Omental fat pad (tissue), 4 donors: ENCODE results near the gene TWSG1. TPM values are rescaled to one million over a fixed set of nuclear protein-coding genes. Genes with fewer than 3 reads are reported as not detected.

Source experiments
- total RNA-seq, 4 donors: library from RNA; depleted of rRNA; stranded (reverse); fragments of >200 nt; gene quantifications; one replicate each; pipeline ENCODE4 v1.1.0, GENCODE V29; 2016

Gene TWSG1
- total RNA-seq, 4 donors from 2014 or later, result 21.0 to 30.4 (median 27.4) TPM

Other genes with a start within 250 kb of the TWSG1 start
- gene NDUFV2, start 232.1 kb upstream of the TWSG1 start, total RNA-seq, result 10 to 100 TPM; 86.1 to 92.1 (median 88.8) TPM
- gene ANKRD12, start 198.0 kb upstream of the TWSG1 start, total RNA-seq, result 10 to 100 TPM; 45.6 to 58.6 (median 47.4) TPM
- 10 to 100 TPM; 60.2 to 97.6 (median 72.2) TPM for gene RALBP1, start 140.7 kb downstream of the TWSG1 start, total RNA-seq